ENCODE results near the gene DNHD1. TPM values are rescaled to one million over a fixed set of nuclear protein-coding genes. Genes with fewer than 3 reads are reported as not detected.

The DNHD1 gene
- total RNA-seq, 1 donor from 2014 or later: 5.0 TPM

- H3K79me2 ChIP-seq (ENCODE audit: low read depth): no peaks in the 10 kb centered on the region
- DNase-seq (ENCODE audit: low spot score): no peak
- no peaks in the 10 kb centered on the region for H3K4me1 ChIP-seq
- no peak overlapping the region for H3K27ac ChIP-seq
- no peak overlapping the region for H2AFZ ChIP-seq (replicated peaks)
- no peak overlapping the region for H3K4me2 ChIP-seq
- no peaks in the 10 kb centered on the region for H3K27me3 ChIP-seq
- H3K27ac Mint-ChIP-seq: no peak overlapping the region
- peaks cover 6% of the 10 kb centered on the region for H3K4me1 Mint-ChIP-seq
- H3F3A ChIP-seq (ENCODE audit: low read depth): no peaks in the 10 kb centered on the region
- no peaks in the 10 kb centered on the region for H3K27me3 Mint-ChIP-seq (ENCODE audit: insufficient read depth, low read depth)
- no peaks in the 10 kb centered on the region for H3K9me3 ChIP-seq (ENCODE audit: low read depth)
- H3K9ac ChIP-seq: no peak overlapping the region
- peaks cover 9% of the 10 kb centered on the region for H3K36me3 Mint-ChIP-seq
- no peaks in the 10 kb centered on the region for H4K20me1 ChIP-seq (ENCODE audit: low read depth)
- H3K4me3 ChIP-seq: no peak overlapping the region
- no peak overlapping the region for H3K4me3 Mint-ChIP-seq
- H3K36me3 ChIP-seq: no peaks in the 10 kb centered on the region
- no peaks in the 10 kb centered on the region for H3K9me3 Mint-ChIP-seq
- TF ChIP-seq EZH2phosphoT487 (IDR thresholded peaks at IDR 0.05) (no peak), CTCF (IDR thresholded peaks at IDR 0.05) (no peak), EZH2 (IDR thresholded peaks at IDR 0.05) (no peak)
Observed at GRCh38 chr11:6571434-6572008, 74.4 kb downstream of the DNHD1 start.

GRCh38 chr11:6572215-6572614 lies 75.1 kb downstream of the DNHD1 start:
- Mint-ChIP-seq H3K27ac (no peak overlapping the region), H3K27me3 (ENCODE audit: insufficient read depth, low read depth) (no peaks in the 10 kb centered on the region), H3K9me3 (no peaks in the 10 kb centered on the region), H3K4me1 (peaks cover 6% of the 10 kb centered on the region), H3K4me3 (no peak overlapping the region), H3K36me3 (peaks cover 8% of the 10 kb centered on the region)
- no peak overlapping the region for H3K9ac ChIP-seq
- no peak for DNase-seq (ENCODE audit: low spot score)
- H3K4me1 ChIP-seq: no peaks in the 10 kb centered on the region
- no peaks in the 10 kb centered on the region for H3K79me2 ChIP-seq (ENCODE audit: low read depth)
- H3K36me3 ChIP-seq: no peaks in the 10 kb centered on the region
- no peak overlapping the region for H3K27ac ChIP-seq
- no peaks in the 10 kb centered on the region for H3K27me3 ChIP-seq
- no peaks in the 10 kb centered on the region for H3F3A ChIP-seq (ENCODE audit: low read depth)
- no peaks in the 10 kb centered on the region for H3K9me3 ChIP-seq (ENCODE audit: low read depth)
- TF ChIP-seq EZH2phosphoT487 (IDR thresholded peaks at IDR 0.05) (no peak), EZH2 (IDR thresholded peaks at IDR 0.05) (no peak), CTCF (IDR thresholded peaks at IDR 0.05) (no peak)
- no peaks in the 10 kb centered on the region for H4K20me1 ChIP-seq (ENCODE audit: low read depth)
- H3K4me2 ChIP-seq: no peak overlapping the region
- H2AFZ ChIP-seq (replicated peaks): no peak overlapping the region
- H3K4me3 ChIP-seq: no peak overlapping the region

- Histone ChIP-seq H3K4me2 (no peak overlapping the region), H2AFZ (replicated peaks) (no peak overlapping the region), H4K20me1 (ENCODE audit: low read depth) (no peaks in the 10 kb centered on the region), H3K36me3 (no peaks in the 10 kb centered on the region), H3K27ac (no peak overlapping the region), H3K9ac (no peak overlapping the region), H3K4me1 (no peaks in the 10 kb centered on the region), H3K9me3 (ENCODE audit: low read depth) (no peaks in the 10 kb centered on the region), H3K27me3 (no peaks in the 10 kb centered on the region), H3K79me2 (ENCODE audit: low read depth) (no peaks in the 10 kb centered on the region), H3F3A (ENCODE audit: low read depth) (no peaks in the 10 kb centered on the region), H3K4me3 (no peak overlapping the region)
- Mint-ChIP-seq H3K9me3 (no peaks in the 10 kb centered on the region), H3K4me1 (no peaks in the 10 kb centered on the region), H3K4me3 (no peak overlapping the region), H3K36me3 (peaks cover 5% of the 10 kb centered on the region), H3K27ac (no peak overlapping the region), H3K27me3 (ENCODE audit: insufficient read depth, low read depth) (no peaks in the 10 kb centered on the region)
- no peak for TF ChIP-seq CTCF (IDR thresholded peaks at IDR 0.05)
- no peak for TF ChIP-seq EZH2phosphoT487 (IDR thresholded peaks at IDR 0.05)
- no peak for TF ChIP-seq EZH2 (IDR thresholded peaks at IDR 0.05)
- DNase-seq (ENCODE audit: low spot score): no peak
Observed at GRCh38 chr11:6574816-6575715, 78.0 kb downstream of the DNHD1 start.

Measured in neural progenitor cell (in vitro differentiated cells).